HEK293T (cell line): ENCODE measurements around the gene LUZP2.

Experiments used
- FOXK2 ChIP-seq: fragments of 450-650 bp; IDR thresholded peaks from 2 replicates; pipeline ENCODE4 v1.6.1; 2016; ENCODE audit warnings: mild to moderate bottlenecking
- SP1 ChIP-seq: fragments of 450-650 bp; IDR thresholded peaks from 2 replicates; pipeline ENCODE4 v1.6.1; 2017

DNA sequence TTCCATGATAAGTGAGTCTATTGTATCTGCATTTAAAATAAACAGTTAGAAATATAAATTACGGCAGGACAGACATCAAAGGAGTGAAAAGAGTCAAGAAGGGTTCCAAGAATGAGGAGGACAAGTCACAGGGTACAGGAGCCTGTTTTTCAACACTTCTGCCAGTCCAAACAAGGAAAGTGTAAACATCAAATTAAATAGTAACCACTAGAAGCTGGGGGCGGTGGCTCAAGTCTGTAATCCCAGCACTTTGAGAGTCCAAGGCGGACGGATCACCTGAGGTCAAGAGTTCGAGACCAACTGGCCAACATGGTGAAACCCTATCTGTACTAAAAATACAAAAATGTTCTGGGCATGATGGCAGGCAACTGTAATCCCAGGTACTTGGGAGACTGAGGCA lies 219.6 kb downstream of the LUZP2 start:
- TF ChIP-seq SP1 (no peak), FOXK2 (no peak)
